ENCODE measurements around the gene SLC35G2.
"Not testable (repeated sequence)": the region's sequence is repeated elsewhere in the genome, so short reads cannot be mapped to it uniquely, and the experiment has no call there.

Gene SLC35G2

DNA sequence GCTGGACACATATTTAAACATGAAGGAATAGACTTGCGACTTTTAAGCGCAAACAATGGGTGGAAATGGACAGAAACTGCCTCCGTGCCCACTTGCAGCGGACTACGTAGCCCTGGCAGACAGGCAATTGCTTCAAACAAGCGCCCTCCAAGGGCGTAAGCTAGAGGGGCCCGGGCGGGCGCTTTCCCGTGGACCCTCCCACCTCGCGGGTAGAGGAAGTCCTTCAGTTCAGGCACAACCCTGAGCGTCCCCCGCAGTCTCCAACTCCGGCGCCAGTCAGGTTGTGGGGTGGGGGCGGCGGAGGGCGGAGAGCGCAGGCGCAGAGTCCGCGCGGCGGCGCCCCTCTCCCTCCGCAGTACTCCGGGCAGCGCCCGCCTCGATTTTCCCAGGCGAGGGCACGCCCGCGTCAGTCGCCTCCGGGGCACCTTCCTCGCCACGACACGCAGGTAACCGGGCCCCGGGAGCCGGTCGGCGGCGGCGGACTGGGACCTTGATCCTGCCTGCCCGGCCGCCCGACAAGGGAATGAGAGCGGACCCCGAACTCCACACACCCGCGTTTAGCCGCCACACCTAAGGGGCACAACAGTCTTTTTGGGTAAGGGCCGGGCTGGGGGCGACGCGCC lies at the start of gene SLC35G2:
SLC35G2 (plus strand) TSS at position 358 of the 623 bp plus-strand sequence. CDS start 35,335 bp downstream, outside the sequence.
- in situ Hi-C loops (cut with MboI; ENCODE audit: low sequenced_read_pairs): no loop called here

GRCh38 chr3:136772709-136773108 lies 46.2 kb upstream of the SLC35G2 start:
- in situ Hi-C loops (cut with MboI; ENCODE audit: low sequenced_read_pairs): no loop called here

DNA sequence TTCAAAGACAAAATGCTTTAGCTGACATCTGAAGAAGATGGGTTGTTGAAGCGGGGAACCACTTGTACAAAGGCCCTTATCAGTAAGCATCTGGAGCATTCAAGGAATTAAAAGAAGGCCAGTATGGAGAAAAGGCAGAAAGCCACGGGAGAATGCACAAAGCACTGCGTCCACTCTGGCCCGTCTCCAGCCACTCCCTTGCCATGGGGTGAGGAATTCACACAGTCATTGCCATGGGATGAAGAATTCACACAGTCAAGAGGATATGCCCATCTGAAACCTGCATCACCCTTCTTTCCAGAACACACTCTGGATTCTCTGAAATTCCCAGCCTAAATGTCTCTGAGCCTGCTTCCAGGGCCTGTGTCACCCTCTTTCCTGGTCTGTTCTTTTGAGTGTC lies 40.1 kb upstream of the SLC35G2 start:
- in situ Hi-C loops (cut with MboI; ENCODE audit: low sequenced_read_pairs): no loop called here

- in situ Hi-C loops (cut with MboI; ENCODE audit: low sequenced_read_pairs): no loop called here
Measured at GRCh38 chr3:136780741-136781140, 38.2 kb upstream of the SLC35G2 start.

GRCh38 chr3:136783708-136784191 lies 35.2 kb upstream of the SLC35G2 start:
- in situ Hi-C loops (cut with MboI; ENCODE audit: low sequenced_read_pairs): no loop called here

GRCh38 chr3:136787349-136787748 lies 31.6 kb upstream of the SLC35G2 start:
- in situ Hi-C loops (cut with MboI; ENCODE audit: low sequenced_read_pairs): no loop called here

GRCh38 chr3:136788154-136788553 lies 30.8 kb upstream of the SLC35G2 start:
- in situ Hi-C loops (cut with MboI; ENCODE audit: low sequenced_read_pairs): no loop called here

- in situ Hi-C loops (cut with MboI; ENCODE audit: low sequenced_read_pairs): no loop called here
Measured at GRCh38 chr3:136789976-136790375, 28.9 kb upstream of the SLC35G2 start.

- in situ Hi-C loops (cut with MboI; ENCODE audit: low sequenced_read_pairs): no loop called here
Measured at GRCh38 chr3:136790786-136791185, 28.1 kb upstream of the SLC35G2 start.

DNA sequence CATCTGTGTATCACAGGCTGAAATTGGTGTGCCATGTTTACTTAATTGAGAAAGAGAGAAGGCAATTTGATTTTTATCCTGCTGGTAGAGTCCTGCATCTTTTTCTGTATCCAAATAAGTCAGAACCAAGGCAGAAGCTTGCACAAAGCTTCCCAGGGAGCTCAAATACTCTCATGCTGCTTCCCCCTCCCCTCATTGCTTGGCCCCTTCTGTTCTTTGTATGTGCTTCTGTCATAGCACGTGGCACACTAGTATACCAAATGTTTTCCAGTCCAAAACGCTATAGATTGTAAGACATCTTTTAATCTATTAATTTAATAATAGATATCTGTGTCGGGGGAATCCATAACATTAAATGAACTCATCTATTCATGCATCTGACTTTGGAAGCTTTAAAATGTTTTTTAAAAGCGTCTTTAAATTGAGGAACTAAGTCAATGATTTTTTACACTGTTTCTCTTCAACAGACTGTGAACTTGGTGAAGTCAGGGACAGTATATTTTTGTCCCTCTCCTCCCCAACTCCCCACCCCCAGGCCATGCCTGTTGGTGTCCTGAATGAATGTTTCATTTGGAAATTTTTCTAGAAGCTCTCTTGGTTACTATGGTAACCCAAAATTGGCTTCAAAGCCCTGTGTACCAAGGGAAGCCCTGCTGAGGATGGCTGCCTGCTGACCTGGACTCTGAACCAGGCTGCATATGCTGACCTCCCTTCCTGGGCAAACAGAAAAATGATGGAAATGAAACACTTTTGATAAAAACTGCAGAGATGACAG lies 26.2 kb upstream of the SLC35G2 start:
- in situ Hi-C loops (cut with MboI; ENCODE audit: low sequenced_read_pairs): no loop called here

DNA sequence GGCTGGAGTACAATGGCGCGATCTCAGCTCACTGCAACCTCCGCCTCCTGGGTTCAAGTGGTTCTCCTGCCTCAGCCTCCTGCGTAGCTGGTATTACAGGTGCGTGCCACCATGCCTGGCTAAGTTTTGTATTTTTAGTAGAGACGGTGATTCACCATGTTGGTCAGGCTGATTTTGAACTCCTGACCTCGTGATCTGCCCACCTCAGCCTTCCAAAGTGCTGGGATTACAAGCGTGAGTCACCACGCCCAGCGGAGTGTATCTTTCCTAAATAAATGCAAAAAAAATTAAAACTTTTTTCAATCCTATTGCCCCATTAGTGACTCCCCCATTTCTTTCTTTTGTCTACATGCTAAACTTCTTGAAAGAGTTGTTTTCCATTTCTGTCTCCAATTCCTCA lies 17.8 kb upstream of the SLC35G2 start:
- in situ Hi-C loops (cut with MboI; ENCODE audit: low sequenced_read_pairs): not testable (repeated sequence)

GRCh38 chr3:136802481-136802996 lies 16.4 kb upstream of the SLC35G2 start:
- in situ Hi-C loops (cut with MboI; ENCODE audit: low sequenced_read_pairs): no loop called here

GRCh38 chr3:136804141-136804540 lies 14.8 kb upstream of the SLC35G2 start:
- in situ Hi-C loops (cut with MboI; ENCODE audit: low sequenced_read_pairs): no loop called here

GRCh38 chr3:136804813-136805212 lies 14.1 kb upstream of the SLC35G2 start:
- in situ Hi-C loops (cut with MboI; ENCODE audit: low sequenced_read_pairs): no loop called here

DNA sequence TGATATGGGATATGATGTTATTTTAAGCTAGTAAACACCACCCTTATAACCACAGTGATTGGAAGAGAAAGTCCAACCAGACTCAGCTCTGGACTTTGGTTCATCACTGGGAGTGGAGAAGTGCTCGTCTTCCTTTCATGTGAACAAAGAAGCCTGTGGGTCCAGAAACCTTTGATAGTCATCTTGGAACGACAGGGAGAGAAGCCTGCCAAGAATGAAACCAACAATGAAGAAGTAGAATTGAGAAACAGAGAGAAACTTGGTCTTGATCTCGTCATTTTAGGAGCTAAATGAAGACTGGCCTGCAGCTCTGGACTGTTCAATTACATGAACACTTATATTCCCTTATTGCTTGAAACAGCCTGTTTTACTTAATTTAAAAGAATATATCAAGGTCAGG lies 13.1 kb upstream of the SLC35G2 start:
- in situ Hi-C loops (cut with MboI; ENCODE audit: low sequenced_read_pairs): no loop called here

DNA sequence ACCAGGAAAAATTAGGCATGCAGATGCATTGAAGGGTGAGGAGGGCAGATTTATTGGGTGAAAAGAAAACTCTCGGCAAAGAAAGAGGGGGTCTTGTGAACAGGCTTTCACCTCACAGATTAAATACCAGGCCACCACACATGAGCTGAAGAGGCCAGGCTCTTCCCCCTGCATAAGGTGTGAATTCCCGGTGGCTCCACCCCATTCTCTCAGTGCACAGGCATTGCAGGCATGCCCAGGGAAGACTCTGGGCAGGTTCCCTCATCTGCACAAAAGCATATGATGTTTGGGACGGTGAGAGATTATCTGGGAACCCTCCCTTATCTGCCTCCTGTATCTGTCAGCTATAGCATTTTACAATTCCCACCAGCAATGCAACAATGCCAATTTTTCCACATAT lies 7.2 kb upstream of the SLC35G2 start:
- in situ Hi-C loops (cut with MboI; ENCODE audit: low sequenced_read_pairs): no loop called here

GRCh38 chr3:136817448-136817847 lies 1.5 kb upstream of the SLC35G2 start:
- in situ Hi-C loops (cut with MboI; ENCODE audit: low sequenced_read_pairs): no loop called here

DNA sequence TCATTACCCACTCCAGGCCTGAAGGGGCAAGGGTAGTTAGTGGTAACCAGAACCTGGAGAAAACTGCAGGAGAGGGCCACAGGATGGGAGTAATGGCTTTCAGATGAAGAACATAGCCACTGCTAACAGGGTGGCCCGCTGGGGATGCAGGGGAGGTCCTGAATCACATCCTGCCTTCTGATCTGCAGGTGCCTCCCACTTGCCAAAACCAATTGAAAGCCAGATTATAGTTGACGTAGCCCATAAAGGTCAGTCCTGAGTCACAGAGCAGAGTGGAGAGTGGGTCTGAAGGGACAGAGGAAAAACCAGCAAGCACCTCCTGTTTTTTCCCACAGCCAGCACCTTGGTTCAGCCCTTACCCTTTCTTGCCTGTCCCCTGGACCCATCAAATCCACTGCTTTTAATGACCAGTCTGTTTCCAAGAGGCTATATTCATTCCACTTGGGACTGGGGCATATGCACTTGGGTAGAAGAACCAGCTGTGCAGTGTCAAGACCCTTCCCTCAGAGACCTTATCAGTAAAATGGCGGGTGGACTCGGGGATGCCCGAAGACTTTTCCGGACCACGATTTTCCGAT lies 646 bp upstream of the SLC35G2 start:
- in situ Hi-C loops (cut with MboI; ENCODE audit: low sequenced_read_pairs): no loop called here

DNA sequence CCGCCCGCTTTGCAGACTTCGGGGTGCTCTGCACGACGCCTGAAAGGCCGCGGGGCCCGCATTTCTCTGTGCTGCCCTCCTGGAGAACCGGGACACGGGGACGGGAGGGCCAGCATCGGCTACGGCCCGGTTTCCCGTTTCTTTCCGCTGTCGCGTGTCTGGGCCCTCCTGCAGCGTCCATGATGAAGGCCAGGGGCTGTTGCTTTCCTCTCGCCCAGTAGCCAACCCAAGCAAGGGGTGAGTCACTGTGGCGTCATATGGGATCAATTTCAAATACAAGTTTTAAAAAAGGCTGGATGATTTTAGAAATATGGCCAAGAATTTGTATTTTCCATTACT lies 435 bp downstream of the SLC35G2 start:
- in situ Hi-C loops (cut with MboI; ENCODE audit: low sequenced_read_pairs): no loop called here

DNA sequence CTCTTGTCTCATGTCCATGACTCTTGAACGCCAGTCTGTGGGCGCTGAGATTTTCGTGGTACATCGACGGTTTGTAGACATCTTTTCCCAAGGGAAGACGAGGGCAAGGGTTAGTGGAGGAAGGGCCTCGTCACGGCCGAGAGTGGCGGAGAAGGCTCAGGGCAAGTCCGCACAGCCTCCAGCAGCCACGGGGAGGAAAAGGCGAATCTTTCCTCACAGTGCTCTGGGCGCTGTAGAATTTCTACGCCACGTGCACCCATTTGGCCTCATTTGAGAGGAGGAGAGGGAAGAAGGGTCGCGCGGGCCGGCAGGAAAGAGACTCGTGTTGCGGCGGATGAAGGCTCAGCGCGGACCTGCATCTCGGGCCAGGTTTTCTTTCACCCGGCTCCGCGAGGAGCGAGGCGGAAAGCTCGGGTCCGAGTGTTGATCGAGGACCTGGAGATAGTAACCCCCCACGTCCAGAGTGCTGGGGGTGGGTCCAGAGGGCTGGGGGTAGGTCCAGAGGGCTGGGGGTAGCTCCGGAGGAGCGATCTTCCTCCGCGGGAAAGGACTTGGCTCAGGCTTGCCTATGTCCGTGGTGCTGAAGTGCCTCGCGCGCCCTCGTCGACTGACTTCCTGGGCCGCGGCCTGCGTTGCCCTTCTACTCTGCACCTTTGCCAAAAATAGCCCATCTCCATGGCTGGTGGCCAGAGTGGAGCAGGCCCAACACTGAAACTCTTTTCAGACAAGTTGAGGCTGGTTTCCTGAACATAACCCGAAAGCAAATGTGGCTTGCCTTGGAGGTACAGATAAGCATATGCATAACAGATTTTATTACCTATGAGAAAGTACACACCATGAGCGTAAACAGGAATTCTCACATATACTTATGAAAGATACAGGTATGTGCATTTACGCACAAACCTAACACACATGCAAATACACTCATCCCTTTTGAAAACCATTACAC lies 1.1 kb downstream of the SLC35G2 start:
- in situ Hi-C loops (cut with MboI; ENCODE audit: low sequenced_read_pairs): no loop called here

DNA sequence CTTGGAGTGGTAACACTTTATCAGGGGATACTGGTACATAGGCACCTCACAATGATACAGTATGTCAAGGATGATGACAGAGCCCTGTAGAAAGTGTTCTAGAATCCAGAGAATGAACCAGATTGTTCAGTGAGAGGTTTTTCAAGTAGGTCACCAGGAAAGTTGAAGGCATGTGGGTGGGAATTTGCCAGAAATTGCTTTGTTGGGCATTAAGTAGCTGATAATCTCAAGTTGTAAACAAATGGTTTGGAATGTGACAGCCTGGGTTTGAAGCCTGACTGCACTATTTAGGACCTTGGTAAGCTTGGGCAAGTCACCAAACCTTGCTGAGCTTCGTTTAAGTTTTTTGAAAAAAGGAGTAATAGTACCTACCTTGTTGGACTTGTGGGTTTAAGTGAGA lies 12.5 kb downstream of the SLC35G2 start:
- in situ Hi-C loops (cut with MboI; ENCODE audit: low sequenced_read_pairs): no loop called here

Data from hTERT RPE-1 (cell line).